Hematopoietic multipotent progenitor cell treated with erythropoietin and hydrocortisone succinate and interleukin-3 and kit ligand, for 4 days (in vitro differentiated cells): Measurements from ENCODE around the gene FGF10.
A peak's percentile ranks its signal among the peaks of the same experiment; 100 is the strongest.

Experiments used
- DNase-seq: peaks from one replicate; pipeline ENCODE4 v3.0.0-alpha.2; 2015

The FGF10 gene

GRCh38 chr5:44389090-44389822 is at the start of gene FGF10:
Gene FGF10 (minus strand): TSS chr5:44389420. CDS start chr5:44388682, 738 bp downstream.
- peak; percentile 13 for DNase-seq

GRCh38 chr5:44426944-44427343 is 37.7 kb upstream of the FGF10 start:
- no peak for DNase-seq

GRCh38 chr5:44412286-44412685 is 23.1 kb upstream of the FGF10 start:
- no peak for DNase-seq

GRCh38 chr5:44402084-44402483 is 12.9 kb upstream of the FGF10 start:
- DNase-seq: no peak

GRCh38 chr5:44401611-44402010 is 12.4 kb upstream of the FGF10 start:
- no peak for DNase-seq

GRCh38 chr5:44398382-44398781 is 9.2 kb upstream of the FGF10 start:
- no peak for DNase-seq

GRCh38 chr5:44396312-44396711 is 7.1 kb upstream of the FGF10 start:
- DNase-seq: no peak

- DNase-seq: no peak
Measured at GRCh38 chr5:44390351-44390750, 1.1 kb upstream of the FGF10 start.

- DNase-seq: no peak
Measured at GRCh38 chr5:44389823-44390143, 563 bp upstream of the FGF10 start.

- DNase-seq: no peak
Measured at GRCh38 chr5:44388321-44389089, 715 bp downstream of the FGF10 start.

GRCh38 chr5:44387921-44388320 is 1.3 kb downstream of the FGF10 start:
- DNase-seq: no peak

GRCh38 chr5:44387406-44387805 is 1.8 kb downstream of the FGF10 start:
- no peak for DNase-seq

- DNase-seq: peak; percentile 47
Measured at GRCh38 chr5:44385291-44385900, 3.8 kb downstream of the FGF10 start.

GRCh38 chr5:44384816-44385215 is 4.4 kb downstream of the FGF10 start:
- no peak for DNase-seq

GRCh38 chr5:44382894-44383293 is 6.3 kb downstream of the FGF10 start:
- DNase-seq: no peak

GRCh38 chr5:44377057-44377456 is 12.2 kb downstream of the FGF10 start:
- no peak for DNase-seq

GRCh38 chr5:44372028-44372427 is 17.2 kb downstream of the FGF10 start:
- DNase-seq: no peak

- no peak for DNase-seq
Measured at GRCh38 chr5:44367203-44367602, 22.0 kb downstream of the FGF10 start.

- DNase-seq: no peak
Measured at GRCh38 chr5:44365345-44365744, 23.9 kb downstream of the FGF10 start.

- no peak for DNase-seq
Measured at GRCh38 chr5:44364097-44364496, 25.1 kb downstream of the FGF10 start.

- no peak for DNase-seq
Measured at GRCh38 chr5:44361342-44362001, 27.7 kb downstream of the FGF10 start.

- no peak for DNase-seq
Measured at GRCh38 chr5:44360919-44361318, 28.3 kb downstream of the FGF10 start.

- no peak for DNase-seq
Measured at GRCh38 chr5:44358421-44358820, 30.8 kb downstream of the FGF10 start.

GRCh38 chr5:44356231-44356630 is 33.0 kb downstream of the FGF10 start:
- DNase-seq: no peak
